ENCODE measurements around the gene ELFN1.

Gene ELFN1

DNA sequence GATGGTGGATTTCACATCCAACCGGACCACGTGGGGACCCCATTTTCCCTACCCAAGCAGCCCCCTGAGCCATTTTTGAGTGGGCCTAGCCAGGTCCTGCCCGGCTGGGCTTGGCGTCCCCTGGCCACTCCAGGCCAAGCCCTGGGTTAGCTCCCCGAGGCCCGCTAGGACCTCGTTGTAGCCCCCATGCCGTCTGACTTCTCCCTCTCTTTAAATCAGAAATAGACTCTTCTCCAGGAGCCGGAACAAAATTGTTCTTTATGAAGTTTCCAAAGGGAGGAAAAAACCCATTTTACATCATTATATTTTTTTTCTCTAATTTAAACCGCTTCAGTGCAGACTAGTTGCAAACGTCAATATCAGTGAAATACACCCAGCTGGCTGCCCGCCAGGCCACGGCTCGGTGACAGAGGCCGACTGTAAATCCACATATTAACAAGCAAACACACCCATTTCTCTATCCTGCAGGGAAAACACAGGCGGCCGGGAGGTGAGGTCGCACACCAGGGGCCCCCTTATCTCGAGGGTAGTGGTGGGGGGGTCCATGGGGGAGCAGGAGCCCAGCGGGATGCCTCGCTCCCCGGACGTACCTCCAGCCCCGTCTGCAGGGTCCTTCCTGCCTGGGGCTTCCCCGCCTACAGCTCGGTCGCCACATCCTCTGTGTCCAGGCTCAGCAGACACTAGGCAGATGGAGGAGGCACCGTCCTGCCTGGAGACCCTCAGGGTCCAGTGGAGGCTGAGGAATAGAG lies 72.7 kb downstream of the ELFN1 start:
- DNase-seq (ENCODE audit: low read depth), result no peak
- H3K4me3 ChIP-seq (ENCODE audit: low read depth, low read length), result no peak overlapping the region
- TF ChIP-seq, protein P1, sequence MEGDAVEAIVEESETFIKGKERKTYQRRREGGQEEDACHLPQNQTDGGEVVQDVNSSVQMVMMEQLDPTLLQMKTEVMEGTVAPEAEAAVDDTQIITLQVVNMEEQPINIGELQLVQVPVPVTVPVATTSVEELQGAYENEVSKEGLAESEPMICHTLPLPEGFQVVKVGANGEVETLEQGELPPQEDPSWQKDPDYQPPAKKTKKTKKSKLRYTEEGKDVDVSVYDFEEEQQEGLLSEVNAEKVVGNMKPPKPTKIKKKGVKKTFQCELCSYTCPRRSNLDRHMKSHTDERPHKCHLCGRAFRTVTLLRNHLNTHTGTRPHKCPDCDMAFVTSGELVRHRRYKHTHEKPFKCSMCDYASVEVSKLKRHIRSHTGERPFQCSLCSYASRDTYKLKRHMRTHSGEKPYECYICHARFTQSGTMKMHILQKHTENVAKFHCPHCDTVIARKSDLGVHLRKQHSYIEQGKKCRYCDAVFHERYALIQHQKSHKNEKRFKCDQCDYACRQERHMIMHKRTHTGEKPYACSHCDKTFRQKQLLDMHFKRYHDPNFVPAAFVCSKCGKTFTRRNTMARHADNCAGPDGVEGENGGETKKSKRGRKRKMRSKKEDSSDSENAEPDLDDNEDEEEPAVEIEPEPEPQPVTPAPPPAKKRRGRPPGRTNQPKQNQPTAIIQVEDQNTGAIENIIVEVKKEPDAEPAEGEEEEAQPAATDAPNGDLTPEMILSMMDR (IDR thresholded peaks at IDR 0.05; ENCODE audit: insufficient read depth, low read depth, low read length, missing control alignments), result no peak

DNA sequence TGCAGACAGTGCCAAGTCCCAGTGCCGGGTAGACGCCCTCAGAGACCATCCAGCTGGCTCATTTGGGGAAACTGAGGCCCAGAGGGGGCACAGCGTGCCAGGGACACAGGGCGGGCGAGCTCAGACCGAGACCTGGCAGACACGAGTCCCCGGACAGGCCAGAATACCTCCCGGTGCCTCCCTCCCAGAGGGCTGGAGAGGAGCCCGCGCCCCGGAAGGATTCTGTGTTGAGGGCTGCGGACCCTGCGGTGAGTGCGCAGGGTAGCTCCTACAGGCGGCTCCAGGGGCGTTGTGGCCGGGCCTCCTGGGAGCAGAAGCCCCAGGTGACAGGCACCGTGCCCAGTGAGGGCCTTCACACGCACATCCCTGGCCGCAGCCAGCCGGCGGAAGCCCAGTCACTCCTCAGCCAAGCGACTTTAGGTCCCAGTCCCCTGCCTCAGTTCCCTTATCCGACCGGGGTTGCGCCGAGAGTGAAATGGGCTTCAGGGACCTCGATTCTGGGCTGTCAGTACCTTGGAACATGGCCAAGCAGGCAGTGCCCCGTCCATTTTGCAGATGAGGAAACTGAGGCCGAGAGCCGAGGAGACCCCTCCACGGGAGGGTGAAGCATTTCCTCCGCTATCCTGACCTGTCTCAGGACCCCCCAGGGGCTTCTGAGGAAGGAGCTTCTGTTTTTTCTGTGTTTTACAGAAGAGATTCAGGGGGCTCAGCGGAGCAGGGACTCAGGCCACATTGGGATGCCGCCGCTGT lies 73.6 kb downstream of the ELFN1 start:
- no peak for DNase-seq (ENCODE audit: low read depth)
- H3K4me3 ChIP-seq (ENCODE audit: low read depth, low read length), result no peak overlapping the region
- TF ChIP-seq, protein P1 (IDR thresholded peaks at IDR 0.05; ENCODE audit: insufficient read depth, low read depth, low read length, missing control alignments), result no peak

DNA sequence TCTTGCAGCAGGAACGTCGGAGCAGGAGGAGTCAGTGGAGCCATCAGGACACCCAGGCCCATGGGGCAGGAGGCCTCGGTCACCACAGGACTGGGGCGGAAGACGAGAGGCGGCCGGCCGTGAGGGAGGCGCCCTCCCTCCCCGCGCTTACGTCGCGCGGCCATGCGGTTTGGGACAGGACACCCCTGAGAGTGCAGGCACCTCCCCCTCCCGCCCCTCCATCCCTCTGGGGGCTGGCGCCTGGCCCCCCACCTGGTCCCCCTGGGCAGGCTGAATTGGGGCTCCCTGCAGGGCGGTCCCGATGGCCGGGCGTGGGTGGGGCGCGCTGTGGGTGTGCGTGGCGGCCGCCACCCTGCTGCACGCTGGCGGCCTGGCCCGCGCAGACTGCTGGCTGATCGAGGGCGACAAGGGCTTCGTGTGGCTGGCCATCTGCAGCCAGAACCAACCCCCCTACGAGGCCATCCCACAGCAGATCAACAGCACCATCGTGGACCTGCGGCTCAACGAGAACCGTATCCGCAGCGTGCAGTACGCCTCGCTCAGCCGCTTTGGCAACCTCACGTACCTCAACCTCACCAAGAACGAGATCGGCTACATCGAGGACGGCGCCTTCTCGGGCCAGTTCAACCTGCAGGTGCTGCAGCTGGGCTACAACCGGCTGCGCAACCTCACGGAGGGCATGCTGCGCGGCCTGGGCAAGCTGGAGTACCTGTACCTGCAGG lies 74.4 kb downstream of the ELFN1 start:
- no peak for DNase-seq (ENCODE audit: low read depth)
- H3K4me3 ChIP-seq (ENCODE audit: low read depth, low read length), result no peak overlapping the region
- TF ChIP-seq, protein P1 (IDR thresholded peaks at IDR 0.05; ENCODE audit: insufficient read depth, low read depth, low read length, missing control alignments), result no peak

DNA sequence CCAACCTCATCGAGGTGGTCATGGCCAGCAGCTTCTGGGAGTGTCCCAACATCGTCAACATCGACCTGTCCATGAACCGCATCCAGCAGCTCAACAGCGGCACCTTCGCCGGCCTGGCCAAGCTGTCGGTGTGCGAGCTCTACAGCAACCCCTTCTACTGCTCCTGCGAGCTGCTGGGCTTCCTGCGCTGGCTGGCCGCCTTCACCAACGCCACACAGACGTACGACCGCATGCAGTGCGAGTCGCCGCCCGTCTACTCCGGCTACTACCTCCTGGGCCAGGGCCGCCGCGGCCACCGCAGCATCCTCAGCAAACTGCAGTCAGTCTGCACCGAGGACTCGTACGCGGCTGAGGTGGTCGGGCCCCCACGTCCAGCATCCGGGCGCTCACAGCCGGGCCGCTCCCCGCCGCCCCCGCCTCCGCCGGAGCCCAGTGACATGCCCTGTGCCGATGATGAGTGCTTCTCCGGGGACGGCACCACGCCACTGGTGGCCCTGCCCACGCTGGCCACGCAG lies 75.0 kb downstream of the ELFN1 start:
- no peak overlapping the region for H3K4me3 ChIP-seq (ENCODE audit: low read depth, low read length)
- TF ChIP-seq, protein P1 (IDR thresholded peaks at IDR 0.05; ENCODE audit: insufficient read depth, low read depth, low read length, missing control alignments), result no peak
- no peak for DNase-seq (ENCODE audit: low read depth)

DNA sequence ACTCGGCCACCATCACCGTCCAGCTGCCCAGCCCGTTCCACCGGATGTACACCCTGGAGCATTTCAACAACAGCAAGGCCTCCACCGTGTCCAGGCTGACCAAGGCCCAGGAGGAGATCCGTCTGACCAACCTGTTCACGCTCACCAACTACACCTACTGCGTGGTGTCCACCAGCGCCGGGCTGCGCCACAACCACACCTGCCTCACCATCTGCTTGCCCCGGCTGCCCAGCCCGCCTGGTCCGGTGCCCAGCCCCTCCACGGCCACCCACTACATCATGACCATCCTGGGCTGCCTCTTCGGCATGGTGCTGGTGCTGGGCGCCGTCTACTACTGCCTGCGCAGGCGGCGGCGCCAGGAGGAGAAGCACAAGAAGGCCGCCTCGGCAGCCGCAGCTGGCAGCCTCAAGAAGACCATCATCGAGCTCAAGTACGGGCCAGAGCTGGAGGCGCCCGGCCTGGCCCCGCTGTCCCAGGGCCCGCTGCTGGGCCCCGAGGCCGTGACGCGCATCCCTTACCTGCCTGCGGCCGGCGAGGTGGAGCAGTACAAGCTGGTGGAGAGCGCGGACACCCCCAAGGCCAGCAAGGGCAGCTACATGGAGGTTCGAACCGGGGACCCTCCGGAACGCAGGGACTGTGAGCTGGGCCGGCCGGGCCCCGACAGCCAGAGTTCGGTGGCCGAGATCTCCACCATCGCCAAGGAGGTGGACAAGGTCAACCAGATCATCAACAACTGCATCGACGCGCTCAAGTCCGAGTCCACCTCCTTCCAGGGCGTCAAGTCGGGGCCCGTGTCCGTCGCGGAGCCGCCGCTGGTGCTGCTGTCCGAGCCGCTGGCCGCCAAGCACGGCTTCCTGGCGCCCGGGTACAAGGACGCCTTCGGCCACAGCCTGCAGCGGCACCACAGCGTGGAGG lies 75.8 kb downstream of the ELFN1 start:
- TF ChIP-seq, protein P1 (IDR thresholded peaks at IDR 0.05; ENCODE audit: insufficient read depth, low read depth, low read length, missing control alignments), result no peak
- no peak overlapping the region for H3K4me3 ChIP-seq (ENCODE audit: low read depth, low read length)
- DNase-seq (ENCODE audit: low read depth), result no peak

DNA sequence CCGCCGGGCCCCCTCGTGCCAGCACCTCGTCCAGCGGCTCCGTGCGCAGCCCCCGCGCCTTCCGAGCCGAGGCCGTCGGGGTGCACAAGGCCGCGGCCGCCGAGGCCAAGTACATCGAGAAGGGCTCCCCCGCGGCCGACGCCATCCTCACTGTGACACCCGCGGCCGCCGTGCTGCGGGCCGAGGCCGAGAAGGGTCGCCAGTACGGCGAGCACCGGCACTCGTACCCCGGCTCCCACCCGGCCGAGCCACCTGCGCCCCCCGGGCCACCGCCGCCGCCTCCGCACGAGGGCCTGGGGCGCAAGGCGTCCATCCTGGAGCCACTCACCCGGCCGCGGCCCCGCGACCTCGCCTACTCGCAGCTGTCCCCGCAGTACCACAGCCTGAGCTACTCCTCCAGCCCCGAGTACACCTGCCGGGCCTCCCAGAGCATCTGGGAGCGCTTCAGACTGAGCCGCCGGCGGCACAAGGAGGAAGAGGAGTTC lies 76.5 kb downstream of the ELFN1 start:
- DNase-seq (ENCODE audit: low read depth), result no peak
- TF ChIP-seq, protein P1 (IDR thresholded peaks at IDR 0.05; ENCODE audit: insufficient read depth, low read depth, low read length, missing control alignments), result no peak
- H3K4me3 ChIP-seq (ENCODE audit: low read depth, low read length), result no peak overlapping the region

Data from GM12865 (cell line).